Suppressor macrophage treated with lipopolysaccharide for 4 hours (primary cell): Measurements from ENCODE around the gene PPP1R3E.
"Not testable (repeated sequence)": the region's sequence is repeated elsewhere in the genome, so short reads cannot be mapped to it uniquely, and the experiment has no call there.

Experiments used
- DNase-seq: peaks from one replicate; pipeline ENCODE4 v3.0.0-alpha.2; 2020

Gene PPP1R3E, protein sequence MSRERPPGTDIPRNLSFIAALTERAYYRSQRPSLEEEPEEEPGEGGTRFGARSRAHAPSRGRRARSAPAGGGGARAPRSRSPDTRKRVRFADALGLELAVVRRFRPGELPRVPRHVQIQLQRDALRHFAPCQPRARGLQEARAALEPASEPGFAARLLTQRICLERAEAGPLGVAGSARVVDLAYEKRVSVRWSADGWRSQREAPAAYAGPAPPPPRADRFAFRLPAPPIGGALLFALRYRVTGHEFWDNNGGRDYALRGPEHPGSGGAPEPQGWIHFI

DNA sequence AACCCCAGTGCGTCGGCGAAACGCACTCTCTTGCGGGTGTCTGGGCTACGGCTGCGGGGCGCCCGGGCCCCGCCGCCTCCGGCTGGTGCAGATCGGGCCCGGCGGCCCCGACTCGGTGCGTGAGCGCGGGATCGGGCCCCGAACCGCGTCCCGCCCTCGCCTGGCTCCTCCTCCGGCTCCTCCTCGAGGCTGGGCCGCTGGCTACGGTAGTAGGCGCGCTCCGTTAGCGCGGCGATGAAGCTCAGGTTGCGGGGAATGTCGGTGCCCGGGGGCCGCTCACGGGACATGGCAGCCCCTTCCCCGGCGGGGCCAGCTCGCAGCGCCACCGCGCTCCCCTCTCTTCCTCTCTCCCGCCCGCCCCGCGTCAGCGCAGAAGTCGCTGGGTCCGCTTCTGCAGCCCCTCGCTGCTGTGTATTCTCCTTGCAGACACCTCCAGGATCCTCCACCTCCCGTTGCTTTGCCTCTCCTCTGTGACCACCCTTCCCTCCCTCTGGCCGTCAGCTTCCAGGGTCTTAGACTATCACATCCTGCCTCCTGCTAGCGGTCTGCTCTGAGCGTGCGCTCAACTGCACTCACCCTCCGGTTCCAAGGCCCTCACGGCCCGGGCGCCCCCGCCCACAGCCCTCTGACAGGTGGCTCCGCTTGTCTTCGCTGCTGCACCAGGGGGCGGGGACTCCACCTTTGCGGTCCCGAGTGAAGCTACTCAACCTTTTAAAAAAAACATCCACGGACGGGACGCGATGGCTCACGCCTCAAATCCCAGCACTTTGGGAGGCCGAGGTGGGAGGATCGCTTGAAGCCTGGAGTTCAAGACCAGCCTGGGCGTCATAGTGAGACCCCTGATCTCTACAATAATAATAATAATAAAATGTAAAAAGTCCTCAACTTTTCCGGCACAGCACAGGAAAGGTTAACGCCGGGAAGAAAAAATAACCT is at the start of gene PPP1R3E:
Gene PPP1R3E (minus strand): TSS at position 570 of the 936 bp plus-strand sequence. CDS start 283 bp downstream, at position 287.
- DNase-seq: peak; percentile 60

DNA sequence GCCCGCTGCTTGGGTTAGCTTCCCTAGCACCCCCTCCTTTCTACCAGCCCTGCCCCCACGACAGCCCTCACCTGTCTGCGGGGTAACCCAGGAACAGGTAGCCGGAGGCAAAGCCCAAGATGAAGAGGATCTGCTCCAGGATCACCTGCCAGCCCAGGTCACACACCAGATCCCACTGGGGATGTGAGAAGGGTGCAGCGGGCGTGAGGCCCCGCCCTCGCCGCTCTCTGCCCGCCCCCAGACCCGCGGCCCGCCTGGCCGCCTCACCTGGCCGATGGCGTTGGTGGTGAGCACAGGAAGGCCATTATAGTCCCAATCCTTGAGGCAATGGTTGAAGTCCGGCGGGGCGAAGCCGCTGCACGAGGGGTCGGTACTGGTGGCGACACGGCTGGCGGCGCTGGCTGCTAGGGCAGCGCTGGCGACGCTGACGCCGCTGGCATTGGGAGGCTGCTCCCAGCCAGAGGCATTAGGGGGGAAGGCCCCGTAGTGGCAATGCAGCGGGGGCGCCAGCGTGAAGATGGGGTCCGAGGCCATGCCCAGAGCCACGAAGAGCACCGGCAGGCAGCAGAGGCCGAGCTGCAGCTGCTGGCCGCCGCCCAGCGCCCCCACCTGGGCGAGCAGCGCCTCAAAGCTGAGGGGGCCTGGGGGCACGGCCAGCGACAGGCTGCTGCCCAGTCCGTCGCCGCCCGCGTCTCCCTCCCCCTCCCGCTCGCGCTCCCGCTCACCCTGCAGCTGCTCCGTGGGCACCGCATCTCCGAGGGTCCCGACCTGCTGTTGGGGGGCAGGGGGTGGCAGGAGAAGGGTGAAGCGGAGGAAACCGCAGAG is 49.2 kb upstream of the PPP1R3E start:
- DNase-seq: no peak

DNA sequence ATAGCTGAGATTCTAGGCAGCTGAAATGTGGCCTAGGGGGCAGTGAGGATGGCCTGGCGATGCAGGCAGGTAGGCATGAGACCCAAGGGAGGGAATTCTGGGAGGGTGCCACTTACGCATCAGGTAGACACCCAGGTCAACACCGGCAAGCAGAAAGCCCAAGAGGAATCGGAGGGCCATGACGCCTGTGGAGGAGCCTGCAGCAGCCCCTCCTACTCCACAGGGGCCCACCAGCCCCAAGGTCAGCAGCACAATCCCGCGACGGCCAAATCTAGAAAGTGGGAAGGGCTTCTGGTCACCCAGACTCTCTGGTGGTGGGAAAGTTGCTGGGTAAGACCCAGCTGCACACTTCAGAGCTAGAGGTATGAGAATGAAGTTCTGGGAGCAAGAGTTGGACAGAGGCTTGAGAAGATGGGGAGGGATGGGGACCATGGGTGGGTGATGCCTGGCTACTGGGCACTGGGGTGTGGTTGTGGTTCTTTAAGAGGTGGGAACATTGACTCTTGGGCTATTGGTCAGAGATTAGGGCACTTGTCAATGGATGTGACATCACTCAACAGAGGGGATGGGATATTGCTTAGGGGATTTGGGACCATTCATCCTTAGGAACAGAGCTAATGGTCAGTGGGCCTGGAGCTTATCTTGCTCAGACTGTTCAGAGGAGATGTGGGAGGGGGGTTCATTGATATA is 46.6 kb upstream of the PPP1R3E start:
- no peak for DNase-seq

DNA sequence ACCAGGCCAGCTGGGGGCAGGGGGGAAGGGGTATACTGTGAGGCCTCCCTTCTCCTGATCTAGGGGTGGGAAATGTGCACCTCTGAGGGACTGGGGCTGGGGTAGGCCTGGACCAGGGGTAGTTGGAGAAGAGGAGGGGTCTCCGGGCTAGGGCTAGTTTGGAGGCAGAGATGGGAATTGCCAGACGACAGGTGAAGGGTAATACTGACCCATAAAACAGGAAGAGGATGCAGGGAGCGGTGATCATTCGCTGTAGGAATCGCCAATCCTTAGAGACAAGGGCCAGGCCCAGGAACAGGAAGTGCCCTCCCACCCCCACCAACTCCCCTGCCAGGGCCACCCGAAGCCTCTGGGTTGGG is 45.6 kb upstream of the PPP1R3E start:
- DNase-seq: no peak

DNA sequence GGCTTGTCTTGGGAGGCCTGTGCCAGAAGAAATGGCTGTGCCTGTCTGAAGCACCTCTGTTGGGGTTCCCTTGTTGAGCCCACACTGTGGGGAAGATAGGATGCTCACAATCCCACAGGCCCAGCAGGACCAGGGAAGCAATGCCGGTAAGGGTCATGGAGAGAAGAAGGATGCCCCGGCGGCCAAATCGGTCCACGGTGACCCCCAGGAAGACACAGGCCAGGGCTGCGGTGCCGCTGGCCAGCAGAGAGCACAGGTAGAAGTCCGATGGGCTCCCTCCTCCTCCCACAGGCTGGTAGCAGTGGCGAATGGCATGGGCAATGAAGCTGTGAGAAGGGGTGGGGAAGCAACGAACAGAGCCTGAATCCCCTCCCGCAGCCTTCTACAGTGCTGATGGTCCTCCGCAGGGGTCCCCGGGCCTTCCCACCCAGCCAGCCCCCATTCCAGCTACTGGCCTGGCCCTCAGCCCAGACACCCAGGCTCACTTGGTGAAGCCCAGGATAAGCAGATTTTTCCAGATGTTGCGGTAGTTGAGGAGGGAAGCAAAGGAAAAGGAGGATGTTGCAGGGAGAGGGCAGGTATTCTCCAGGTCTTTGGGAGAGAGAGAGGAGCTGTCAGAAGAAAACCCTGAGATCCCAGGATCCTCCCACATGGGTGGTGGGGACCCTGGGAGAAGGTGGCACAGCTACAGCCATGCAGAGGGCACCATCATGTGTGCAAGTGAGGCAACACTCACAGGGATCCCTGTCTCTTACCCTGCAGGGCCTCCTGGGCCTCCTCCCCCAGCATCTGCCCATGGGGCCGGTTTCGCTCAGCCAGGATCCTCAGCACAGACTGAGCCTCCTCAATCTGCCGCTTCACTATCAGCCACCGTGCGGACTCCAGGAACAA is 45.0 kb upstream of the PPP1R3E start:
- DNase-seq: no peak

DNA sequence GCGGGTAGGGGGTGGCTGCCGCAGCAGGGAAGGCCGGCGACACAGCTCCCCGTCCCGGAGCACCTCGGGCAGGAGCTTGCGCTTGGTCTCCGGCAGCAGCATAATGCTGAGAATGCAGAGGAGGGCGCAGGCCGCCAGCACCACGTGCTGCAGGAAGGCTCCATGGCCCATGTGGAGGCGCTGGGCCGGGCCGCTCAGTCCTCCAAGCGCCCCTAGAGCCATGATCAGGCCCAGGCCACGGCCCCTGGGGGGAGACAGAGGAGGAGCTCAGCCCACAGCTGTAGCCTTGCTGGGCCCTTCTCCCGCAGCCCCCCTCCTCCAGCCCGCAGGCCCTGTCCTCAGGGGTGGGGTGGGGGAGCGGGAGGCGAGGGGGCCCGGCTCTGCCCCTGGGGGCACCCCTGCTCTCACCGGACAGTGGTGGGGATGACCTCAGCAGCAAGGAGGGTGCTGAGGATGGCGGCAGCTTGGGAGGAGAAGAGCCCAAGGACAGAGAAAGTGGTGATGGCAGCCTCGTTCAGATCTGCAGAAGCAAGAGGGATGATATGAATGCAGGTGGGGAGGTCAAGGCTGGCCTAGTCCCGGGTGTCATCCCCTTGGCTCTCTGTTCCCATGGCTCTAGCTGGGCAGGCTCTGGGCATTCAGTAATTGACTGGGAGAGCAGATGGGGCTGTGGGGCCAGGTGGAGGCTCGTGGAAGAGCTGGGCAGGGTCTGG is 44.2 kb upstream of the PPP1R3E start:
- no peak for DNase-seq

DNA sequence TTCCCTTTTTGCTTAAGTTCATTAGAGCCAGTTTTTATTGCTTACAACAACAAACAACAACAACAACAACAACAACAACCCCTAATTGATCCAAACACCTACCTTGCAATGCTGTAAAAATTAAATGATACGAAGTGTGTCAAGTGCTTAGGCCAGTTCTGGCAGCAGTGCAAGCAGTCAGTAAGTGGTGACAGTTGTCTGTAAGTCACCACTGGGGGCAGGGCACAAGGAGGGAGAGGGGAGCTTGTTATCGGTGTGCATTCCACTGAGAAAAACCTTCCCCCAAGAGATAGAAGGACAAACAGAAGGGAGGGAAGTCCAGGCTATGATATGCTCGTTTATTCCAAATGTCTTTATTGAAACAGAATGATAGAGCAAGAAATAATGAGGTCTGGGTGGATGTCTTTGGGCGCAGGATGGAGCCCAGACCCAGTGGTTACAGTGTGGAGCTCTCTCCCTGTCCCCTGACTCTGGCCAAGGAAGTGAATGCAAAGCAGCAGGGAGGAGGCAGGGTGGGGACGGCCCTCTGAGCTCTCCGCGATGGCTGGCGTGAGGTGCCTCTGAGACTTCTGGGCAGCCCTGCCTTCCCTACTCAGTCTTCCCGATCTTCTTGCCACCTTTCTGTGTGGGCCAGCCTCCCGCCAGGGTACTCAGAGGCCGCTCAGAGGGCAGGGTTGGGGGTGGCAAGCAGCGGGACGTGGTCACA is 43.5 kb upstream of the PPP1R3E start:
- no peak for DNase-seq

DNA sequence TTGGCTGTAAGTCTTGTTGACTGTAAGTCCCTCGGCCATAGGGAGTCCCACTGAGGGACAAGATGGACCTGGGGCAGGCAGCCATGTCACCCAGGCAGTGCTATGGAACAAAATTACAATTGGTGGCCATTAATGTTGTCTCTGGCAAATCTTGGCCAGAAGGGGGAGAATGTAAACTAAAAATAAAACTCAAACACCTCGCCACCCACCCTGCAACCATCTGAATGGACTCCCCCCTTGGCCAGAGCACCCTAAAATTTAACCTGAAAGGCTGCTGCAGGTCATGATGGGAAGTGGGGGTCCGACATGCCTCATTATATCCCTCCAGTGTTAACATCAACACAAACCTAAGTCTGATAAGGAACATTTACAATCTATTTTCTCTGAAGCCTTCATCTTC is 41.8 kb upstream of the PPP1R3E start:
- no peak for DNase-seq

DNA sequence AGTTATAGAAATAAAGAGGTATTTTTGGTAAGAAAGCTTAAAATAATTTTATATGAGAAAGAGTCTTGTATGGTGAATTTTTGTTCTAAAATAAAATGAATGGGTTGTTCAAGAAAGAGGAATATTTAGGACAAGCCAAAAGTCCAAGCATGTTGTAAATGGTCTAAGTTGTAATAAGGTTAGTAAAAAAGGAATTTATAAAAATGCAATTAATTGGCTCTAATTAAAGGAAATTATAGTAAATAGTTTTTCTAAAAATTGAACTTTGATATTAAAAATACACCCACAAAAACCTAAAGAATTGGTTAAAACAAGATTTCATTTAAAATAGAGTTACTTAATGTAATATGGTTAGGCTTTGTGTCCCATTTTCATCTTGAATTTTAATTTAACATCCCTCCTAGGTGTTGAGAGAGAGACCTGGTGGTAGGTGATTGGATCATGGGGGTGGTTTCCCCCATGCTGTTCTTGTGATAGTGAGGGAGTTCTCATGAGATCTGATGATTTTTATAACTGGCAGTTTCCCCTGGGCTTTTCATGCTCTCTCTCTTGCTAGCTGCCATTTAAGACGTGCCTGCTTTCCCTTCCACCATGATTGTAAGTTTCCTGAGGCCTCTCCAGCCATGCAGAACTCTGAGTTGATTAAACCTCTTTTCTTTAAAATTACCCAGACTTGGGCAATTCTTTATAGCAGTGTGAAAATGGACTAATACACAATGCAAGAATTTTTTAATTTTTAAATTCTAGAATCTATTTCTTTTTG is 37.0 kb upstream of the PPP1R3E start:
- no peak for DNase-seq

DNA sequence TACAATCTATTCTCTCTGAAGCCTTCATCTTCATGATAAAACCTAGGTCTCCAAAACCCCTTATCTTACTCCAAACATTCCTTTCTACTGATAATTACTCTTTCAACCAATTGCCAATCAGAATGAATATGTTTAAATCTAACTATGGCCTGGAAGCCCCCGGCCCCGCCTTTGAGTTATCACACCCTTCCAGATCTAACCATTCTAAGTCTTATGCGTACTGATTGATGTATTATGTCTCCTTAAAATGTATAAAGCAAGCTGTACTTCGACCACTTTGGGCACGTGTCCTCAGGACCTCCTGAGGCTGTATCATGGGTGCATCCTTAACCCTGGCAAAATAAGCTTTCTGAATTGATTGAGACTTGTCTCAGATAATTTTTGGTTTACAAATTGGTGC is 33.0 kb upstream of the PPP1R3E start:
- no peak for DNase-seq

DNA sequence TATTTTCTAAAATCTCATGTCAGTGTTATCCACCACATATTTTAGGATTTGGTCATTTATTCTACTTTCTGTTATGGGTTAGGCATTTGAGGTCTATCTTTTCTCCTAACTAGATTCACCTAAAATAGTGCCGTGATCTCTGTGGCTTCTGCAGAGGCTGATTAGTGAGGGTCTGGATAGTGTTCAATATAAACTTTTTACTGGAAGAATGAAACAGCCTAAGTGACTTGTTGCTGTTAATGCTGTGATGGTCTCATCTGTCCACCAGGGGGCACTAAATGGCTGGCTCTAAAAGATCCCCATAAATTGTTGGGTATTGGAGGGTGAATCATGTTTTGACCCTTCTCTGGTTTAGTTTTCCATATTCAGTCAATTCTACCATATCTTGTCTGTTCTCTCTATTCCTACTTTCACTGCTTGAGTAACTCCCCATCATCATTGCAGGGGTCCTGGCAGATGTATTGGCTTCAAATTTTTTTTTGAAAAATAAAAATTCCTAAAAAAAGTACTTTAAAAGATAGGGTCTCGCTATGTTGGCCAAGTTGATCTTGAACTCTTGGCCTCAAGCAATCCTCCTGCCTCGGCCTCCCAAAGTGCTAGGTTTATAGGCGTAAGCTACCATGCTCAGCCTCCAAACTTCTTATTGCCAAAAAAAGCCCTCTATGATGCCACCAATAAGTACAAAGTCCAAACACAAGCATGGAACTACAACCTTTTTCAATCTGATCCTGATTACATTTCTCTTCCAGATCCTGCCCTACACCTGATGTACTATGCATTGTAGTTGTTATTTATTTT is 25.5 kb upstream of the PPP1R3E start:
- peak; percentile 78 for DNase-seq

DNA sequence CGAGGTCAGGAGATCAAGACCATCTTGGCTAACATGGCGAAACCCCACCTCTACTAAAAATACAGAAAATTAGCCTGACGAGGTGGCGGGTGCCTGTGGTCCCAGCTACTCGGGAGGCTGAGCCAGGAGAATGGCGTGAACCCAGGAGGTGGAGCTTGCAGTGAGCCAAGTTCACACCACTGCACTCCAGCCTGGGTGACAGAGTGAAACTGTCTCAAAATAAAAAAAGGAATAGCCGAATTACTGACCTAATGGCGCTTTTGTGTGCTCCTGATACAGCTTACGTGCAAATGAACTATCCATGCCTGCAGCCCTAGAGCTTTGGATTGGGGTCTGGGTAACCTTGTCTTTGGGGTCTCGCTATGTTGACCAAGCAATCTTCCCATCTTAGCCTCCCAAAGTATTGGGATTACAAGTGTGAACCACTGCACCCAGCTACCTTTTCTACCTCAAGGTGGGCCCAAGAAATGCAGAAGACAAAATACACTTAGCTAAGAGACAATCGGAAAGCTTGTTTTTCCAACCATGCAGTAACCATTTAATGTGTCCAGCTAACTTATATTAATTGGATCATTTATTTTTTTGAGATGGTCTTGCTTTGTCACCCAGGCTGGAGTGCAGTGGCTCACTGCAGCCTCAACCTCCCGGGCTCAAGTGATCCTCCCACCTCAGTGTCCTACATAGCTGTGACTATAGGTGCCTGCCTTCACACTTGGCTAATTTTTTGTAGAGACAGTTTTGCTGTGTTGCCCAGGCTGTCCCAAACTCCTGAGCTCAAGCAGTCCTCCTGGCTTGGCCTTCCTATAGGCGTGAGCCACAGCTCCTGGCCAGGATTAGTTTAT is 24.1 kb upstream of the PPP1R3E start:
- no peak for DNase-seq

DNA sequence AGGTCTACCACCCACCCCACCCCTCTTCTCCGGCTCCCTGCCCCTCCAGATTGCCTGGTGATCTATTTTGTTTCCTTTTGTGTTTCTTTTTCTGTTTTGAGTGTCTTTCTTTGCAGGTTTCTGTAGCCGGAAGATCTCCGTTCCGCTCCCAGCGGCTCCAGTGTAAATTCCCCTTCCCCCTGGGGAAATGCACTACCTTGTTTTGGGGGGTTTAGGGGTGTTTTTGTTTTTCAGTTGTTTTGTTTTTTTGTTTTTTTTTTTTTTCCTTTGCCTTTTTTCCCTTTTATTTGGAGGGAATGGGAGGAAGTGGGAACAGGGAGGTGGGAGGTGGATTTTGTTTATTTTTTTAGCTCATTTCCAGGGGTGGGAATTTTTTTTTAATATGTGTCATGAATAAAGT is 23.1 kb upstream of the PPP1R3E start:
- DNase-seq: not testable (repeated sequence)

DNA sequence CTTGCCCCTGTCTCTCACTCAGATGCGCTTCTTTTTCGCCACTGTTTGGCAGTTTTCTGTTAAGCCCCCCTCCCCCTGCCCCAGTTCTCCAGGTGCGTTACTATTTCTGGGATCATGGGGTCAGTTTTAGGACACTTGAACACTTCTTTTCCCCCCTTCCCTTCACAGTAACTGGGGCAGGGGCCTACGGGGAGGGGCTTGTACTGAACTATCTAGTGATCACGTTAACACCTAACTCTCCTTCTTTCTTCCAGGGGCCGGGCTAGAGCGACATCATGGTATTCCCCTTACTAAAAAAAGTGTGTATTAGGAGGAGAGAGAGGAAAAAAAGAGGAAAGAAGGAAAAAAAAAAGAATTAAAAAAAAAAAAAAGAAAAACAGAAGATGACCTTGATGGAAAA is 22.3 kb upstream of the PPP1R3E start:
- DNase-seq: no peak

DNA sequence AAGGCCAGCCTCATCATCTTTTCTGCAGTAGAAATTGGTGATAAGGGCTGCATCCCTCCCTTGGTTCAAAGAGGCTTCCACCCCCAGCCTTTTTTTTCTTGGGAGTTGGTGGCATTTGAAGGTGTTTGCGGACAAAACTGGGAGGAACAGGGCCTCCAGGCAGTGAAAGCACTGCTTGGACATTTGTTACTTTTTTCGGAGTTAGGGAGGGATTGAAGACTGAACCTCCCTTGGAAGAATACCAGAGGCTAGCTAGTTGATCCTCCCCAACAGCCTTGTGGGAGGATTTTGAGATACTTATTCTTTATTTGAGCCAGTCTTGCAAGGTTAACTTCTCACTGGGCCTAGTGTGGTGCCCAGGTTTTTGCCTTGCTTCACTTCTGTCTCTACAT is 21.8 kb upstream of the PPP1R3E start:
- DNase-seq: no peak

DNA sequence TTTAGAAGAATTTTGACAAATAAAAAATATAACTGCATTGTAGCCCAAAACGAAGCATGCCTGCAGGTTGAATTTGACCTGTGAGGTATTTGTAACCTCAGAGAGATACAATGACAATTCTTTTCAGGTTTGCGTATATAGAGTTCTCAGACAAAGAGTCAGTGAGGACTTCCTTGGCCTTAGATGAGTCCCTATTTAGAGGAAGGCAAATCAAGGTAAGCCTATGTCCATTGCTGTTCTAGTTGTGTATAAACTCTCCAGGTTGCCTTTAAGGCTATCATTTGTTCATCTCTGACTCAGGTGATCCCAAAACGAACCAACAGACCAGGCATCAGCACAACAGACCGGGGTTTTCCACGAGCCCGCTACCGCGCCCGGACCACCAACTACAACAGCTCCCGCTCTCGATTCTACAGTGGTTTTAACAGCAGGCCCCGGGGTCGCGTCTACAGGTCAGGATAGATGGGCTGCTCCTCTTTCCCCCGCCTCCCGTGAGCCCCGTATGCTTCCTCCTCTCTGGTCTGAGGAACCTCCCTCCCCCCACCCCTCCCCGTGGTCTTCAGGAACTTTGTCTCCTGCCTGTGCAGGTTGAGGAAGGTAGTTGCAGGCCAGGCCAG is 21.3 kb upstream of the PPP1R3E start:
- no peak for DNase-seq
